DMS153 treated with DMSO at 0.1 percent for 48 hours (cell line): ENCODE results near the gene TMEM8B.
"Not testable (repeated sequence)": the region's sequence is repeated elsewhere in the genome, so short reads cannot be mapped to it uniquely, and the experiment has no call there.

ENCODE experiments used
- DNase-seq: peaks from one replicate; lab custom pipeline; 2025; ENCODE audit not compliant: unreplicated experiment; lab: John Stamatoyannopoulos, UW

Gene TMEM8B

GRCh38 chr9:35905912-35906679 lies 77.1 kb downstream of the TMEM8B start, which contains the start of gene HRCT1:
HRCT1 (plus strand) TSS chr9:35906202; CDS start chr9:35906288, 86 bp downstream.
- DNase-seq: peak; percentile 63

- DNase-seq: no peak
These were observed 78.1 kb downstream of the TMEM8B start for GRCh38 chr9:35906923-35907699.

GRCh38 chr9:35907711-35908503 lies 78.9 kb downstream of the TMEM8B start:
- DNase-seq: peak; percentile 25

- DNase-seq: no peak
These were observed 79.6 kb downstream of the TMEM8B start for GRCh38 chr9:35908504-35909125.

- no peak for DNase-seq
These were observed 80.2 kb downstream of the TMEM8B start, which contains the start of gene SPAAR for GRCh38 chr9:35909274-35909673. SPAAR (plus strand) TSS chr9:35909490; CDS start chr9:35910464, 974 bp downstream.

- DNase-seq: no peak
These were observed 80.9 kb downstream of the TMEM8B start for GRCh38 chr9:35909687-35910612.

- peak; percentile 58 for DNase-seq
These were observed 81.8 kb downstream of the TMEM8B start for GRCh38 chr9:35910613-35911359.

GRCh38 chr9:35911690-35912089 lies 82.7 kb downstream of the TMEM8B start:
- no peak for DNase-seq

GRCh38 chr9:35912791-35913400 lies 83.9 kb downstream of the TMEM8B start:
- DNase-seq: no peak

GRCh38 chr9:35913429-35913828 lies 84.4 kb downstream of the TMEM8B start:
- not testable (repeated sequence) for DNase-seq

GRCh38 chr9:35914301-35914807 lies 85.3 kb downstream of the TMEM8B start:
- DNase-seq: no peak
